ENCODE data around the gene GAGE10.

DNA sequence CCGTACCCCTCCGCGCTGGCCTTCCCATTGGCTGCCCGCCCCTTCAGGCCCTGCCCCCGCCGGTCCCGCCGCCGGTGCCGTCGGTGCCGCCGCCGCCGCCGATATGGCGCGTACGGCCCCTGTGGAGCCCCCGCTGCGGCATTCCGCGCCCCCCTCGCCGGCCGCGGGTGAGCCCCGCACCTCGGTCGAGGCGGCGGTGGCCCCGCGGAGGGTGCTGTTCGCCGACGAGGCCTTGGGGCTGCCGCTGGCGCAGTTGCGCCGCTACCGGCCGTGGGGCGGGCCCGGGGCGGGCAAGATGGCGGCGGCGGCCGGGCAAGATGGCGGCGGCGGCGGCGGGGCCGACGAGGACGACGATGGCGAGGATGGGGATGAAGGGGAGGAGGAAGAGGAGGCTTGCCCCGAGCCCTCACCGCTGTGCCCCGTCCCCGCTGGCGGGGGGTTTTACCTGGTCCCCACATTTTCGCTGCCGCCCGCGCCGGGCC is 33.6 kb upstream of the GAGE10 start, which contains the start of gene PPP1R3F:
- peak; percentile 63 to 70 for TF ChIP-seq POLR2A (IDR thresholded peaks at IDR 0.05)
- peak; percentile 23 for TF ChIP-seq POLR2AphosphoS5 (IDR thresholded peaks at IDR 0.05)
- TF ChIP-seq, protein P1, sequence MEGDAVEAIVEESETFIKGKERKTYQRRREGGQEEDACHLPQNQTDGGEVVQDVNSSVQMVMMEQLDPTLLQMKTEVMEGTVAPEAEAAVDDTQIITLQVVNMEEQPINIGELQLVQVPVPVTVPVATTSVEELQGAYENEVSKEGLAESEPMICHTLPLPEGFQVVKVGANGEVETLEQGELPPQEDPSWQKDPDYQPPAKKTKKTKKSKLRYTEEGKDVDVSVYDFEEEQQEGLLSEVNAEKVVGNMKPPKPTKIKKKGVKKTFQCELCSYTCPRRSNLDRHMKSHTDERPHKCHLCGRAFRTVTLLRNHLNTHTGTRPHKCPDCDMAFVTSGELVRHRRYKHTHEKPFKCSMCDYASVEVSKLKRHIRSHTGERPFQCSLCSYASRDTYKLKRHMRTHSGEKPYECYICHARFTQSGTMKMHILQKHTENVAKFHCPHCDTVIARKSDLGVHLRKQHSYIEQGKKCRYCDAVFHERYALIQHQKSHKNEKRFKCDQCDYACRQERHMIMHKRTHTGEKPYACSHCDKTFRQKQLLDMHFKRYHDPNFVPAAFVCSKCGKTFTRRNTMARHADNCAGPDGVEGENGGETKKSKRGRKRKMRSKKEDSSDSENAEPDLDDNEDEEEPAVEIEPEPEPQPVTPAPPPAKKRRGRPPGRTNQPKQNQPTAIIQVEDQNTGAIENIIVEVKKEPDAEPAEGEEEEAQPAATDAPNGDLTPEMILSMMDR (IDR thresholded peaks at IDR 0.05), result peak in 1 of 4 experiments; percentile 4
- no peak for TF ChIP-seq EP300 (IDR thresholded peaks at IDR 0.05)

Data from gastroesophageal sphincter (tissue), 3 donors.